ENCODE measurements around the gene HSF2BP. TPM values are rescaled to one million over a fixed set of nuclear protein-coding genes. Genes with fewer than 3 reads are reported as not detected.

The HSF2BP gene
- total RNA-seq, 1 donor from 2014 or later = 1.0 TPM

- H3K4me1 Mint-ChIP-seq (ENCODE audit: low read depth, unreplicated experiment) = peaks cover 10% of the 10 kb centered on the region
- no peaks in the 10 kb centered on the region for H3K36me3 Mint-ChIP-seq (ENCODE audit: unreplicated experiment)
- H3K27ac Mint-ChIP-seq (ENCODE audit: unreplicated experiment) = no peak overlapping the region
- H3K9me3 Mint-ChIP-seq (ENCODE audit: unreplicated experiment) = no peaks in the 10 kb centered on the region
- H3K27me3 Mint-ChIP-seq (ENCODE audit: unreplicated experiment) = peaks cover 3% of the 10 kb centered on the region
- TF ChIP-seq, protein P1, sequence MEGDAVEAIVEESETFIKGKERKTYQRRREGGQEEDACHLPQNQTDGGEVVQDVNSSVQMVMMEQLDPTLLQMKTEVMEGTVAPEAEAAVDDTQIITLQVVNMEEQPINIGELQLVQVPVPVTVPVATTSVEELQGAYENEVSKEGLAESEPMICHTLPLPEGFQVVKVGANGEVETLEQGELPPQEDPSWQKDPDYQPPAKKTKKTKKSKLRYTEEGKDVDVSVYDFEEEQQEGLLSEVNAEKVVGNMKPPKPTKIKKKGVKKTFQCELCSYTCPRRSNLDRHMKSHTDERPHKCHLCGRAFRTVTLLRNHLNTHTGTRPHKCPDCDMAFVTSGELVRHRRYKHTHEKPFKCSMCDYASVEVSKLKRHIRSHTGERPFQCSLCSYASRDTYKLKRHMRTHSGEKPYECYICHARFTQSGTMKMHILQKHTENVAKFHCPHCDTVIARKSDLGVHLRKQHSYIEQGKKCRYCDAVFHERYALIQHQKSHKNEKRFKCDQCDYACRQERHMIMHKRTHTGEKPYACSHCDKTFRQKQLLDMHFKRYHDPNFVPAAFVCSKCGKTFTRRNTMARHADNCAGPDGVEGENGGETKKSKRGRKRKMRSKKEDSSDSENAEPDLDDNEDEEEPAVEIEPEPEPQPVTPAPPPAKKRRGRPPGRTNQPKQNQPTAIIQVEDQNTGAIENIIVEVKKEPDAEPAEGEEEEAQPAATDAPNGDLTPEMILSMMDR (IDR thresholded peaks at IDR 0.05; ENCODE audit: partially characterized antibody, unreplicated experiment) = no peak
- H3K4me3 Mint-ChIP-seq (ENCODE audit: unreplicated experiment) = no peak overlapping the region
- DNase-seq = no peak
Observed at GRCh38 chr21:43635436-43635835, 23.9 kb downstream of the HSF2BP start.

- peaks cover 10% of the 10 kb centered on the region for H3K4me1 Mint-ChIP-seq (ENCODE audit: low read depth, unreplicated experiment)
- H3K36me3 Mint-ChIP-seq (ENCODE audit: unreplicated experiment) = no peaks in the 10 kb centered on the region
Observed at GRCh38 chr21:43634618-43635017, 24.7 kb downstream of the HSF2BP start.

GRCh38 chr21:43632373-43632905 is 26.8 kb downstream of the HSF2BP start:
- Mint-ChIP-seq H3K36me3 (ENCODE audit: unreplicated experiment) (peaks cover 6% of the 10 kb centered on the region), H3K27ac (ENCODE audit: unreplicated experiment) (no peak overlapping the region), H3K4me3 (ENCODE audit: unreplicated experiment) (no peak overlapping the region), H3K9me3 (ENCODE audit: unreplicated experiment) (no peaks in the 10 kb centered on the region), H3K27me3 (ENCODE audit: unreplicated experiment) (peaks cover 3% of the 10 kb centered on the region), H3K4me1 (ENCODE audit: low read depth, unreplicated experiment) (peaks cover 10% of the 10 kb centered on the region)
- TF ChIP-seq, protein P1 (IDR thresholded peaks at IDR 0.05; ENCODE audit: partially characterized antibody, unreplicated experiment) = no peak
- DNase-seq = no peak

More at GRCh38 chr21:43634618-43635017, 24.7 kb downstream of the HSF2BP start:
- TF ChIP-seq, protein P1 (IDR thresholded peaks at IDR 0.05; ENCODE audit: partially characterized antibody, unreplicated experiment) = no peak
- Mint-ChIP-seq H3K4me3 (ENCODE audit: unreplicated experiment) (no peak overlapping the region), H3K27ac (ENCODE audit: unreplicated experiment) (no peak overlapping the region), H3K27me3 (ENCODE audit: unreplicated experiment) (peaks cover 3% of the 10 kb centered on the region), H3K9me3 (ENCODE audit: unreplicated experiment) (no peaks in the 10 kb centered on the region)
- no peak for DNase-seq

DNA sequence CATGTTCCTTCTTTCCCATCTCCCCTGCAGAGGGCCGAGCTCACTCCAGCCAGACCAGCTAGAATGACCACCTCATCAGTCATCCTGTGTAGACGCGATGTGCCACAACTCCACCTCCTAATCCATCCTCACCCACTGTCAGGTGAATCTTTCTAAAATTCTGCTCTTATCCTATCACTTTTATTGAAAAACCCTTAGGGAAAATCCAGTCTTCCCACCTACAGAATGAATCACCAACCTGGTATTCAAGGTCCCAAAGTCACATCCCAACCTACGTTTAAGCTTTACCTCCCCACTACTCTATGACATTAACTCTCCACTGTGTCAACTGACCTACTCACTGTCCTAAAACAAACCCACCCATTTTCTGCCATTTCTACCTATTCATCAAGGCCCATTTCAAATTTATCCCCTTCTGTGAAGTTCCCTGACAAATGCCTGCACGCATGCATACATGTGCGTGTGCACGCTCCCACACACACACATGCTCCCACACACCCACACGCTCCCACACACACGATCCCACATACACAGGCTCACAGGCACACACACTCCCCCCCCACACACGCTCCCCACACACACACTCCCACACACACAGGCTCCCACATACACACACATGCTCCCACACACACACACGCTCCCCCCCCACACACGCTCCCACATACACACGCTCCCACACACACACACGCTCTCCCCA is 27.7 kb downstream of the HSF2BP start:
- H3K27me3 Mint-ChIP-seq (ENCODE audit: unreplicated experiment) = peaks cover 3% of the 10 kb centered on the region
- H3K36me3 Mint-ChIP-seq (ENCODE audit: unreplicated experiment) = peaks cover 6% of the 10 kb centered on the region
- H3K4me3 Mint-ChIP-seq (ENCODE audit: unreplicated experiment) = no peak overlapping the region
- peaks cover under 1% of the 10 kb centered on the region for H3K9me3 Mint-ChIP-seq (ENCODE audit: unreplicated experiment)
- peaks cover 10% of the 10 kb centered on the region for H3K4me1 Mint-ChIP-seq (ENCODE audit: low read depth, unreplicated experiment)
- TF ChIP-seq, protein P1 (IDR thresholded peaks at IDR 0.05; ENCODE audit: partially characterized antibody, unreplicated experiment) = no peak
- H3K27ac Mint-ChIP-seq (ENCODE audit: unreplicated experiment) = no peak overlapping the region
- no peak for DNase-seq

DNA sequence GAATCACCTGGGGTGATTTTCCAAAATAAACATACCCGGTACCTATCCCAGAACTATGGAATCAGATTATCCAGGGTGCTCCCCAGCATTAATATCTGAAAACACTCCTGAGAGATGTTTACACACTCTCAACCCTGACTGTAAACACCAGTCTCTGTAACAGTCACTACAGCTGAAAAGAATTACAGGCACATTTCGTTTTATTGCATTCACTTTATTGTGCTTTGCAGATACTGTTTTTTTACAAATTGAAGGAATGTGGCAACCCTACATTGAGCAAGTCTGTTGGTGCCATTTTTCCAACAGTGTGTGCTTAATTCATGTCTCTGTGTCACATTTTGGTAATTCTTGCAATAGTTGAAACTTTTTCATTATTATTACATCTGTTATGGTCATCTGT is 31.8 kb downstream of the HSF2BP start:
- no peak overlapping the region for H3K27ac Mint-ChIP-seq (ENCODE audit: unreplicated experiment)
- H3K9me3 Mint-ChIP-seq (ENCODE audit: unreplicated experiment) = peaks cover 2% of the 10 kb centered on the region
- DNase-seq = no peak
- TF ChIP-seq, protein P1 (IDR thresholded peaks at IDR 0.05; ENCODE audit: partially characterized antibody, unreplicated experiment) = no peak
- peaks cover 6% of the 10 kb centered on the region for H3K36me3 Mint-ChIP-seq (ENCODE audit: unreplicated experiment)
- no peaks in the 10 kb centered on the region for H3K4me1 Mint-ChIP-seq (ENCODE audit: low read depth, unreplicated experiment)
- peaks cover 1% of the 10 kb centered on the region for H3K27me3 Mint-ChIP-seq (ENCODE audit: unreplicated experiment)
- no peak overlapping the region for H3K4me3 Mint-ChIP-seq (ENCODE audit: unreplicated experiment)
